ENCODE results near the gene DCAF10.
A peak's percentile ranks its signal among the peaks of the same experiment; 100 is the strongest.
"Not testable (repeated sequence)": the region's sequence is repeated elsewhere in the genome, so short reads cannot be mapped to it uniquely, and the experiment has no call there.

DCAF10 gene

DNA sequence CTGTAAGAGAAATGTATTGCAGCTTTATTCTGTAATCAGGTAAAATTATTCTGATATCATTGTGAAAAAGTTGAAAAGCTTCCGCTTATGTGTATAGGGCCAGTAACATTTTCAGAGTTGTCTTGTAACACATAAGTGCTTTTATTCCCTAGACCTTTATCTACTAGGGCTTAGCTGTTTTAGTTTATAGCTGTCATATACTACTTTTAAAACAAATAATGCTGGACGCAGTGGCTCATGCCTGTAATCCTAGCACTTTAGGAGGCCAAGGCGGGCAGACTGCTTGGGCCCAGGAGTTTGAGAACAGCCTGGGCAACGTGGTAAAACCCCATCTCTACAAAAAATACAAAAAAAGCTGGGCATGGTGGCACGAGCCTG, 70.2 kb downstream of the DCAF10 start:
- no peak for DNase-seq

DNA sequence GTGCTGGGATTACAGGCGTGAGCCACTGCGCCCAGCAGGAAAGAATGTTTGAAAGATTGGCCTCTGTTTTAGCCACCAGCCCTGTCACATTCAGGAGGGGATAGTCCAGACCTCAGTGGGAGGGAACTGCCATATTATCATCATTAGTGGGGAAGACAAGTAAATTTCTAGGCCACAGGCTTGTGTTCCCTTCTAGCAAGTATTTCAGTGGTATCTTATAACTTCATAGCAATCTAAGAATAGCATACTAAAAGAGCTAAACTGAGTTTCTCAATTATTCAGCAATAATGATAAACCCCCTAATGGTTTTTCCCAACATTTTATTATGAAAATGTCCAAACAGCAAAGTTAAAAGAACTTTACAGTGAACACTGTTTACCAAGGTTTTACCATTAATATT, 73.4 kb downstream of the DCAF10 start:
- DNase-seq, result no peak

DNA sequence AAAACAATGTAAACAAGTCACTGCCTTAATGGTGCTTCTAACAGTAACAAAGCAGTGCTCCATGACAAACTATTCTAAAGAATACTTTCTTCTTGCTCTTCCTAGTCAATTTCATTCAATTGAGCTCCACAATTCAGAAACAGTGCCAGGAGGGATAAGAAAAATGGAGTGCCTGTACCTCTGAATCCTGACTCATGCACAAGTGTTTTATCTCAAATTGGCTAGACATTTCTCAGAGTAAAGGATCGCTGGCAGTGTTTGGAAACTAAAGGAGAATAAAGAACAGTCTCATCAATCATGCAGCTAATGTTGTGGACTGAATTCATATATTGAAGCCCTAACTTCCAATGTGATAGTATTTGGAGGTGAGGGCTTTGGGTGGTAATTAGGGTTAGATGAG, 75.8 kb downstream of the DCAF10 start:
- no peak for DNase-seq

DNA sequence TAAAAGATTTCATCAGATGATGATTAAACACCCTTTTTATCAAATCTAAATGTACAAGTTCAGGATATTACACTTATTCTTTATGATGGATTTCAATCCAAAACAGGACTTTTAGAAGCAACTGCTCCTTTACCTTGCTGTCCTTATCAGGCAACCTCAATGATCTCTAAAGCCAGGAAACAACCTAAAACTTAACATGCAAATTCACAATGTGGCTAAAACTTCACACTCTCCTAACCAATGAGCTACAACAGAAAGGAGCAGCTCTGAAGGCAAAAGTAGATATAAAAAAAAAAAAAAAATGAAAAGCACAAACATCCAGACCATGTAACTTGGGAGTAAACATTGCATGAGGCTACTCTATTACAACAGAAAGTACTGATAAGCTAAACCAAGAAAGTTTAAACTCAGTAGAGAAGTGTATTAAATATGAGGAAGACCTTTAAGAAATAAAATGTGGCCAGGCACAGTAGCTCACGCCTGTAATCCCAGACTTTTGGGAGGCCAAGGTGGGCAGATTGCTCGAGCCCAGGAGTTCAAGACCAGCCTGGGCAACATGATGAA, 80.4 kb downstream of the DCAF10 start:
- DNase-seq, result no peak

DNA sequence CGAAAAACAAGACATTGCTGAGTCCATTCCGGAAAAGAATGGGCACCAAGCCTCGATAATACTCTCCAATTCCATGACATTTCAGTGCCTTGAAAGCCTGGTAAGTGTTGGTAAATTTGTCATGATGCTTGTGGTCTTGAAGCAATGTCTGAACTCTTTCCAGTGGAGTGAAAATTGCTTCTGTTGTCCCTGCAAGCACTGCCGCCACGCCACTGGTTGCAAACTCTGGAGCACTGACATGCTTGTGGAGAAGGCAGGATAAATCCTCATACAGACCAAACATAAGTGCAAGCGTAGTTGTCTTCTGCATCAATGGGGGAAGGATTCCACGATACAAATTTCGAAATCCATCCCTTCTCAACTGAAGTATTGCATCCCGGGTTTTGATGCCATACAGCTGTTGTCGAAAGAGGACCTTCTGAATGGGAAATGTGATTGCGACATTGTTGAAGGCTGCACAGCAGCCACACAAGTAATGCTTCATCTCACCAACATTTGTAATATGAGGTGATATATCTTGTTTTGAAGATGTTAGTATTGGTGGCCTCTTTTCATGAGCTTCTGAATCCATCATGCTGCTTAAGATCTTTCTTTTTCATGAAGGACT, 87.5 kb downstream of the DCAF10 start:
- not testable (repeated sequence) for DNase-seq

DNA sequence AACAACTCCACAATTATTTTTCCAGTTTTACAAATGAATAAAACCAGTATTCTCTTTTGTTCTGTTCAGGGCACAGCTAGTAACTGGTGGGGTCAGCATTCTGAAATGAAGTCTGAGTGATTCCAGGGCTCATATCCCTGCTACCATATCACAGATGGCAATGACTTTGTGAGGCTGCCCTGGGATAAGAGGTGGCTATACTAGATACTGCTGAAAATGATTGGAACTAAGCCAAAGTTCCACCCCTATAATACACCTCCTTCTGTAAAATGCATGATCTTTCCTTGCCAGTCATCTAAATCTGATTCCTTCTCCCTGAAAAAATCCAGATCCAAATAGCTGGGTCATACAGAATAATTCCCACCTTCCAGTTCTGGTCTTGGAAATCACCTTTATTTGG, 88.9 kb downstream of the DCAF10 start:
- no peak for DNase-seq

DNA sequence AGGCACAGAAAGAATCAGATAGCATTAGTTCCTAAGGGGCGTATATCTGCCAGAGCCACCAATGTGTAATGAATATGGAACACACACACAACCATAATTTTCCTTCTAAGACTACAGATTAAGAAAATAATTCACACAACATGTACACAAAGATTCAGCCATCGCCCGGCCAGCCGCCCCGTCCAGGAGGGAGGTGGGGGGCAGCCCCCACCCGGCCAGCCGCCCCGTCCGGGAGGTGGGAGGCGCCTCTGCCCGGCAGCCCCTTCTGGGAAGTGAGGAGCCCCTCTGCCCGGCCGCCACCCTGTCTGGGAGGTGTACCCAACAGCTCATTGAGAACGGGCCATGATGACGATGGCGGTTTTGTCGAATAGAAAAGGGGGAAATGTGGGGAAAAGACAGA, 90.4 kb downstream of the DCAF10 start:
- DNase-seq, result not testable (repeated sequence)

DNA sequence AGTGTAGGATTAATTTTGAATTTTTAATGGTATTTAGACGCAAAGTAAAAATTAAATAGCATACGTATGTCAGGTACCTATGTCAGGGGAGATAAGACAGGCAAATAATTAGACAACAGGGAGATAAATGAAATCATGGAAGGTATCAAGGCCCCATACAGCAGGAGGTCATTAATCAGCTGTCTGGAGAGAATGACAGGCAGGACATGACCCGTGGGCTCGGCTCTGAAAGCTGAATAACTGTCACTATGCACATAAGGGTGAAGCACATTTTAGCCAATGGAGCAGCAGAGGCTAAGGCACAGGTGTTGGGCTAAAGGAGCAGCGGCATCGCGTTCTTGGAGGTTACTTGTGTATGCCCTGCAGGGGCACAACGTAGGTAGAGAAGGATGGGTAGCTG, 91.5 kb downstream of the DCAF10 start:
- no peak for DNase-seq

DNA sequence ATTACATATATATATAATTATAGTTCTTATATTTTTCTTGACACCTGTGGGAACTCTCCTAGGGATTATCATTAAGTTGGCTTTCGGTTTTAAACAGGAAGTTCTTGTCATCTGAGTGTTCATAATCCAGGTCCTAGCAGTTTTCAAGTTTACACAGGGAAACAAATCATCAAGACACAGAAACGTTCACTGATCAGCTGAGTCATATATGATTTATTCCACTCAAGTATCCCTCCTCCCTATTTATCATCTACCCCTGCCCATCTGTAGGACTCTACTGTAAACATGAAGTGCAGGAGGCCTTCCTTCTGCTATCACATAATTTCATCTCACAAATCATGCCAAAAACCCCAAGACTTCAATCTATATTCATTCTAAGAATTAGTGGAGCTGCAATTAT, 97.1 kb downstream of the DCAF10 start:
- no peak for DNase-seq

DNA sequence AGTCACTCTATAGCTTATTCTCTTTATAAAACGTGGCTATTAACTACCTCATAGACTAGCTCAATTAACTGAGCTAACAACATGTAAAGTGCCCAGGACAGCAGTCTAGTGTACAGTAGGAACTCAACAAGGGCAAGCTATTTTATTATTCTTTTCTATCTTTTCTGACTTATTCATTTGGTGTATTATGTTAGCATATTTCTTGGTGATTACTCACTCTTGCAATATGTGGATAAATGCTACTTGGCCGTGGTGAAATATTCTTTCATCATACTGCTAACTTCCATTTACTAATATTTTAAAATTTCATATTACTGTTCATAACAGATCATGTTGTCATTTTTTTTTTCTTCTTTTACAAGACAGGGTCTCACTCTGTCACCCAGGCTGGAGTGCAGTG, 98.4 kb downstream of the DCAF10 start:
- no peak for DNase-seq

DNA sequence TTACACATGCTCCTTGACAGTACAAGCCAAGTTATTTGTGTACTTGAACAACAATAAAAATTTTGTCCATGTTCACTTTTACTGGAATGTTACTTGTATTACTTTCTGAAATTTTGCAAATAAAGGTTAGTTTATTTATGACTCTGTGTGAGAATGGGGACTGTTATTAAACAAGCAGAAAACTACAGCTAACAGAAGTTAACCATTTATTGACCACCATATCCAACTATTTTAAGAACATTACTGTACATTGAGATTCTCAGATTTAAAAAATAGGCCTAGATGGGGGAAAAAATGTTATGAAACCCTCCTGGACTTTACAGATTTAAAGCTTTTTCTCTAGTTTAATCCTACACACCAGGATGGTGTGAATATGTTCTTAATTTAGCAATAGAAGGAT, 101.5 kb downstream of the DCAF10 start:
- DNase-seq, result no peak

DNA sequence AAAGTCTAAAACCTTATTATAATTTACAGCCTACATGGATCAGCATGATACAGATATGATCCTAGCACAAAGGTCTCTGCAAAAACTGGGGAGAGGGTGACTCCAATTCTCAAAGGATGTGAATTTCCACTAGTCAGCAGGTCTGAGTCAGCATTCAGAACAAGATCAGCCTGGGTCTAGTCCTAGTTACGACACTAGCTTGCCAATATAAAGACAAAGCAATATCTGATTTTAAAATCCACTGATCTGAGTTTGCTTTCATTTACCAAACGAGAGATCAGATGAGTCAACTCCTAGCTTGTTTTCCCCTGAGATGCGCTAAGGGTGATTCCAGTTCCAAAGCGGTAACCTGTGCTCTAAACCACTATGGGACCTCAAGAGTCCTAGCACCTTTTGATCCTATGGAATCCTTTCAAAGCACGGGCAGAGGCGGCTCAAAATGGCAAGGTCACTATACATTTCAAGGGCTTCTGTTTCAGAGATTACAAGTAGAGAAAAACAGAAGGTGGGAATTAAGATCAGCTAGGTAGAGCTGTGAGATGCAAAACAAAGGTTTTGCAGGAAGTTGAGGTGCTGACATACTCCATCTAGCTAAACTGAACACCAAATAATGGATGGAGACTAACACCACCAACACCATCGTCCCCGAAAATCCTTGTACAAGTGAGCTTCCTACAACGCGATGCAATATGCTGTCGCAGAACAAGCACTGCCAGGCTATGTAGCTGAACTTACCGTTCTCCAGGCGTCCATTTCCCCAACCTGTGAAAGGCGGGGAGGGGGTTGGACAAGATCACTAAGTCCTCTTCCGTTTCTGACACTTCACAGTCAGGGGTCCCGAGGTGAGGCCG, 102.4 kb downstream of the DCAF10 start:
- no peak for DNase-seq

DNA sequence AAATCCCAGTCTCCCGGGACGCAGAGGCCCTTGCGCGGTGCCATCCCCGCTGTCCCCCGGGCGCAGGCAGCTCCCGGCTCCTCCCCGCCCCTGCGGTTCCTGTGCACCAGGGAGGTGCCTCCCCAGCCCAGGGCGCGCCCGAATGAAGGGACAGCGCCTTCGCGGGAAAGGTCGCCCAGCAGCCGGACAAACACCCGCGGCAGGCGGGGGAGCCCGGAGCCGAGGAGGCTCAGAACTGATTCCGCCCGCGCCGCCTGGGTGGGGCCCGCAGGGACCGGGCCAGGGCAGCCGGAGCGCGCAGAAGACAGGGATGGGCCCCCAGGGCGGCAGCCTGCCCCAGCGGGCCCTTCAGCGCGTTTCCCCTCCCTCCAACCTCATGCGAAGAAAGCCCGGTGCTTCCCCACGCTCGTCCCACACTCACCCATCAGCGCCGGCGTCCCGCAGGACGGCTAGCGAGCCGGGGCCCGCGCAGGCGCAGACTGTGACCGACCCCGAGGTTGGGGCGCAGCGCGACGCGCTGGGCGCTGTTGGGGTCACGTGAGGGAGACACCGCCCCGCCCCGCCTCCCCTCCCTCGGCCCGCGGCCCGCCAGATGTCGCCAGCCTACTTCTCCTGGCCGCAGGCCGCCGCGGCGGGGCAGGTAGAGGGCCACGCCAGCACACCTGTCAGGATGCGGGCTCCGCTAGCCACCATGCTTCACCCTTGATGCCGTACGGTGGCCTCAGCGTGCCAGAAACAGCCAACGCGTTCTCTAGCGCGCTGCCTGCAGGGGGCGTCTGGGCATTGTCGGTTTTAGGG, 103.2 kb downstream of the DCAF10 start, which contains the start of gene SLC25A51:
Gene SLC25A51 (minus strand): TSS at position 481 of the 798 bp plus-strand sequence. CDS start 15,577 bp downstream, outside the sequence.
- peak; percentile 79 to 97 for DNase-seq

DNA sequence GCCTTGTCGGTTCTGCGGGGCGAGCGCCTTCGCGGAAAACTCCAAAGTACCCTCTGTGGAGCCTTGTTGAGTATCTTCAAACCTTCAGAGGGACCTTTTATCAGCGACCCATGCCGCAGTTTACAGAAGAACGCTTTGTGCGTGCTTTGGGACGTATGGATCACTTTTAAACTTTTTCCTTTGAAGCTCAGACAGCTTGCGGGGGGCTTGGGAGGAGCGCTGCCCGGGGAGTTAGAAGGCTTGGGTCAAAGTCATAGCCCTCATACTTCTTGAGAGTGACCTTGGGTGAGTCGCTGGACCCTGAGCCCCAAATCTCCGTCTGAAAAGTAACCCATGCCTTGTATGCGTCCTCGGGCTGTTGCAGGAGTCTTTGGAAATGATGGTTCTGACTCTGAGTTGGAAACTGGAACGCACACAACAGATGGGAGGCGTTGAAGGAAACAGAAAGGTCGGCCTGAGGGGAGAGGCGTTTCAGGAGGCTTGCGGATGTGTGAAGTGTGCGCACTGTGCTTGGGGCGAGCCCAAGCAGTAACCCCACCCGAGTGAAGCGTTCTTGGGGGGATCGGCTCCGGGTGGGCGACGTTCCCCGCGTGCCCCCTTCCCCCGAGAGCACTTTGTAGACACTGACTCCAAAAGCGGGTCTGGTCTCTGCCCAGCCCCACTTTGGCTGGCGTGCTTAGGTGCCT, 104.0 kb downstream of the DCAF10 start:
- DNase-seq, result no peak

DNA sequence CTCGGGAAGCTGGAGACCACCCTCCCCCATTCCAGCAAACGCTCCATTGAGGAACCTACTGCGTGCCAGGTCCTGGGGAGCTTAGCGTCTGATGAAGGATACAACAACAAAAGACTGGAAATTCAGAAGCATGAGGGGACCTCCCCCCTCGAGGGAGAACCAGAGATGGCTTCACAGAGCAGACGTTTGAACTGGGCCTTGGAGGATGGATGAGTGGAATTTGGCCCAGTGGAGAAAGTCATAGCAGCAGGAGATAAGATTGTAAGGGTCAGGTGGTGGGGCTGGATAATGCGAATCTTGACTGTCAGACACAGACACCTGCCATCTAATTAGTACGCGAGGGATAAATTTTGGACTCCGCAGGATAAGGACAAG, 104.5 kb downstream of the DCAF10 start:
- DNase-seq, result no peak

DNA sequence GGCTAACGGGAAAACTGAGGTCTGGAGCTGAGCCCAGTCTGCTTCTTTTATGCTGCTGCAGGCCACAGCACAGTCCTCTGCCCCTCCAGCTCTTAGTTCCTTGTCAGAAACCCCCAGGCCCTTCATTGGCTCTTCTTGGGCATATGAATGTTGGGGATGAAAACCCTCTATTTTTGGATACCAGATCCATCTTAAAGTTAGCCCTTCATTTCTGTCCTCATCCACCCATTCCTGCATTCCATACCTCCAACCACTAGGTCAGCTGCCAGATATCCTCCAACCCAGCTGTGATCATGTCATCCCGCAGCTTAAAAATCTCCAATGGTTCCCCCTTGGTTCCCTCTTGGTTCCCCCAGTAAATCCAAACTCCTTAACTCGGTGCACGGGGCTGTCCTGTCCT, 105.2 kb downstream of the DCAF10 start:
- no peak for DNase-seq

DNA sequence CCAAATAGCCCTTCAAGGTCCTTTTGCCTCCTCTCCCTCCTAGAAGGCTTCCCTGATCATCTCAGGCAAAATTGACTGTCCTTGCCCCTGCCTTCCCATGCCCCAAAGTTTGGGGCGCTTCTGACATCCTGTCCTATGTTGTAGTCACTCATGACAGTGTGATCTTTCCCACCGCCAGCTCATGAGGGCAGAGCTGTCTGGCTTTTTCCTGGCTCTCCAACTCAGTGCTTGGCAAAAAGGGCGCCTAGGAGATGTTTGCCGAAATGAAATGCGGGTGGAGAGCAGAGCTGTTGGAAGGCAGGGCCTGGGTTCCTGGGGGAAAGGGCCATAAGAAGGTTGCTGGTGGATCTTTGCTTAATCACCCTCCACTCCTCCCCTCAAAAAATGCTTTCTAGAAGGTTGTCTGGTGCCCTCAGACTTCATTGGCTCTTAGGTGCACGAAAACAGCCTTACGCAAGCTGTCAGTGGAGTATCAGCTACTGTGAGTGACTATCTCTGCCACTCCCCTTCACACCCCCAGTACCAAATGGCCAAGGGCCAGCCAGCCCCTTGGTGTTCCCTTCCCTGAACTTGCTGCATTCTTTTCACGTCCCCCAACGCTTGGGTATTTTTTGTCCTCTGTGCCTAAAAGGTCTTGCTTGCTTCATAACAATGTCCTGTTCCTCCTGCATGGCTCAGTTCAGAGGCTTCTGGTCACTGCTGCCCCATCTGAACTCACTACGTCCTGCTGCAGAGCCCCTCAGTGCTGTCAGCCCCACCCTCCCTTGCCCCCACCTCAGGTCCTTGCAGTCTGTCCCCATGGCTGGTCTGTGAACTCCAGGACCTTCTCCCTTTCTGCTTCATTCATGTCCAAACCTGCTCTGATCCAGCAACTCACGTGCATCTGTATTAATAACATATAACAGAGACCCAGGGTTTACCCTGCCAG, 106.0 kb downstream of the DCAF10 start:
- no peak for DNase-seq

DNA sequence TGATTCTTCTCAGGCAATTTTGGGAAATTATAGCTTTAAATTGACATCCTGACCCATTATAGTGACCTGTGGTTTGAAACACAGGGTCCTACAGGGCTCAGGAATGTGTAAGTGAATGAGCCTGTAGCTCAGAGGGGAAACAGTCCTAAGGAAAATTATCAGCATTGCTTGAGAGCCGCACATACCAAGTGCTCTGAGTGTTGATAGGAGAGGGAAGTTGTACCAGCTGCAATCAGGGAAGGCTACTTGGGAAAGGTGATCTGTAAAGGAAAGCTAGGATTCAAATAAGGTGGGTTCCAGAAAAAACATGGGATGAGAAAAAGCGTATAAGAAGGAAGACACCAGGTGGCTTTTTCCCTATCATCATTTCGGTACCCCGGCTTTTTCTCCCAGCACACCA, 107.7 kb downstream of the DCAF10 start:
- no peak for DNase-seq

DNA sequence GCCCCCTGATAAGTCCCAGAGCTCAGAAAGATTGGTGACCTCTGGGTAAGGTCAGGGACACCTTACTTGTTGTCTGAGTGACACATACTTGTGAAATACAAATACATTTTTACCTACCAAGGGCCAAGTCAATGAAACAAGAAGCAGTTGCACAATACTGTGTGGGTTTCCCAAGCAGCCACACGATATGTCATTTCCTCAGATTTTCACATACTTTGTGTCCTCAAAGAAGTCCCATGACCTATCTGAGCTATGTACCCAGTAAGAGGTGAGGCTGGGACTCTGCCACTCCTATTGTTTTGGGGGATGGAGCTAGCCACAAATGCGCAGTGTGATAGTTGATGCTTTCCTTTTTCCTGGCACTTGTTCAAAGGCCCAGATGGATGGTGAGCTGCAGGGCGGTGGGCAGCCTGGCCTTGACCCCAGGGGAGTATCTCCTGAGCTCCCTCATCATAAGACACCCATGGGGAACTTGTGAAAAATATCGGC, 108.1 kb downstream of the DCAF10 start:
- DNase-seq, result no peak

DNA sequence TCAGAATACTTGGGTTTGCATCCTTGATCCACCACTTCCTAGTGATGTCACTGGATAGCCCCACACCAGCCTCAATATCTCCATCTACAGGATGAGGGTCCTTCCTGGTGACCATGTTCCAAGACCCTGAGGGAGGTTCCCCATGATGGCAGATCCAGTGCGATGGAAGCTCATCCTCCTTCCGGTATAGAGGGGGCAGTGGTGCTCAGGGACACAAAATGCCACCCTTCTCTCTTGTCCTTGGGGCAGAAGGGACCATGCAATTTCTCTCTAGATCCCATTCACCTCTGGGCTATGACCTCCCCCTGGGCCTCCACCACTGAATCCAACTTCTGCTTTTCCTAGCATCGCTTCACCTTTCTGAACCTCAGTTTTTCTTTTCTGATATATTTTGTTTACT, 108.7 kb downstream of the DCAF10 start:
- no peak for DNase-seq

DNA sequence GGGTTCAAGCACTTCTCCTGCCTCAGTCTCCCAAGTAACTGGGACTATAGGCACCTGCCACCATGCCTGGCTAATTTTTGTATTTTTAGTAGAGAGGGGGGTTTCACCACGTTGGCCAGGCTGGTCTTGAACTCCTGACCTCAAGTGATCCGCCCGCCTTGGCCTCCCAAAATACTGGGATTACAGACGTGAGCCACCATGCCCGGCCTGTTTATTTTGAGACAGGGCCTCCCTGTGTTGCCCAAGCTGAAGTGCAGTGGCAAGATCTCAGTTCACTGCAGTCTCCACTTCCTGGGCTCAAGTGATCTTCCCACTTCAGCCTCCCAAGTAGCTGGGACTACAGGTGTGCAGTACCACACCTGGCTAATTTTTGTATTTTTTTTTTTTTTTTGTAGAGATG, 109.2 kb downstream of the DCAF10 start:
- DNase-seq, result not testable (repeated sequence)

DNA sequence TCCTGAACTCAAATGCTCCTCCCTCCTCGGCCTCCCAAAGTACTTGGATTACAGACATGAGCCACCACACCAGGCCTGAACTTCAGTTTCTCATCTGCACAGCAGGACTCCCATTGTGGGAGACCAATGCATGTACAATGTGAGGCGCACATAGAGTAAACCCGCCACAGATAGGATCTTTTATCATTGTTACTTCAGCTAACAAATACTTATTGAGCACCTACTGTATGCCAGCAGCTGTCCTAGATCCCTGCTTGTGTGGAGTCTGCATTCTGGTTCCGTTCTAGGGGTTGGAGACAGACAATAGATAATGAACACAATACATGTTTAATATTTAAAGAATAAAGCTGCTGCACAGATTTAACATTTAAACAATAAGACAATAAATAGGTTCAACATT, 109.7 kb downstream of the DCAF10 start:
- DNase-seq, result no peak
